Measurements from ENCODE around the gene ITGA2B. TPM values are rescaled to one million over a fixed set of nuclear protein-coding genes. Genes with fewer than 3 reads are reported as not detected.
A peak's percentile ranks its signal among the peaks of the same experiment; 100 is the strongest.

The ITGA2B gene
- total and polyA plus RNA-seq, 2 of the 13 experiments (the other 11 are each of a cell fraction or from before 2014, with no cell fraction given), result 0.38 to 1.1 TPM

DNA sequence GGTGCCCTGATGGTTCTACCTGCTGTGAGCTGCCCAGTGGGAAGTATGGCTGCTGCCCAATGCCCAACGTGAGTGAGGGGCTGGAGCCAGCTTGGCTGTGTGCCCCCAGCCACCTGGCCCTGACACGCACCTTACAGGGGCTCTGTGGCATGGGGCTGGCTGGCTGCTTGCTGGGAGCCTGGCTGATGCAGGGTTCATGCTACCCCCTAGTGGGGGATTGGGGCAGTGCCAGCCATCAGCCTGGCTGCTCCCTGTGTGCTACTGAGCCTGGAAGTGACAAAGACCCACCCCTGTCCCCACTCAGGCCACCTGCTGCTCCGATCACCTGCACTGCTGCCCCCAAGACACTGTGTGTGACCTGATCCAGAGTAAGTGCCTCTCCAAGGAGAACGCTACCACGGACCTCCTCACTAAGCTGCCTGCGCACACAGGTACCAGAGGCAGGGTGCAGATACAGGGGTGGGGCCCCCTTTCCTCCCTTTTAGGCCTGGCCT is 38.7 kb downstream of the ITGA2B start (continued):
- peak; percentile 52 to 72; a peak in 2 of 4 replicates for TF ChIP-seq HMGXB4 (CRISPR knock-in tag; IDR thresholded peaks at IDR 0.05; ENCODE audit: borderline replicate concordance in 1 of 2, low read depth in 1 of 2)
- no peak for TF ChIP-seq ZNF510 (CRISPR knock-in tag; IDR thresholded peaks at IDR 0.05; ENCODE audit: low read depth)
- TF ChIP-seq ZNF567 (CRISPR knock-in tag; IDR thresholded peaks at IDR 0.05; ENCODE audit: borderline replicate concordance), result no peak
- TF ChIP-seq ZNF225 (CRISPR knock-in tag; IDR thresholded peaks at IDR 0.05), result 0 out of 2 replicates have a peak, but pooled peaks have one; percentile 45
- no peak for TF ChIP-seq TMF1 (CRISPR knock-in tag; IDR thresholded peaks at IDR 0.05; ENCODE audit: low read depth)
- TF ChIP-seq, protein P1, sequence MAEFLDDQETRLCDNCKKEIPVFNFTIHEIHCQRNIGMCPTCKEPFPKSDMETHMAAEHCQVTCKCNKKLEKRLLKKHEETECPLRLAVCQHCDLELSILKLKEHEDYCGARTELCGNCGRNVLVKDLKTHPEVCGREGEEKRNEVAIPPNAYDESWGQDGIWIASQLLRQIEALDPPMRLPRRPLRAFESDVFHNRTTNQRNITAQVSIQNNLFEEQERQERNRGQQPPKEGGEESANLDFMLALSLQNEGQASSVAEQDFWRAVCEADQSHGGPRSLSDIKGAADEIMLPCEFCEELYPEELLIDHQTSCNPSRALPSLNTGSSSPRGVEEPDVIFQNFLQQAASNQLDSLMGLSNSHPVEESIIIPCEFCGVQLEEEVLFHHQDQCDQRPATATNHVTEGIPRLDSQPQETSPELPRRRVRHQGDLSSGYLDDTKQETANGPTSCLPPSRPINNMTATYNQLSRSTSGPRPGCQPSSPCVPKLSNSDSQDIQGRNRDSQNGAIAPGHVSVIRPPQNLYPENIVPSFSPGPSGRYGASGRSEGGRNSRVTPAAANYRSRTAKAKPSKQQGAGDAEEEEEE (CRISPR knock-in tag; IDR thresholded peaks at IDR 0.05; ENCODE audit: borderline replicate concordance), result 0 out of 2 replicates have a peak, but pooled peaks have one; percentile 63
- TF ChIP-seq ZNF746 (CRISPR knock-in tag; IDR thresholded peaks at IDR 0.05), result no peak
- TF ChIP-seq, protein P2, sequence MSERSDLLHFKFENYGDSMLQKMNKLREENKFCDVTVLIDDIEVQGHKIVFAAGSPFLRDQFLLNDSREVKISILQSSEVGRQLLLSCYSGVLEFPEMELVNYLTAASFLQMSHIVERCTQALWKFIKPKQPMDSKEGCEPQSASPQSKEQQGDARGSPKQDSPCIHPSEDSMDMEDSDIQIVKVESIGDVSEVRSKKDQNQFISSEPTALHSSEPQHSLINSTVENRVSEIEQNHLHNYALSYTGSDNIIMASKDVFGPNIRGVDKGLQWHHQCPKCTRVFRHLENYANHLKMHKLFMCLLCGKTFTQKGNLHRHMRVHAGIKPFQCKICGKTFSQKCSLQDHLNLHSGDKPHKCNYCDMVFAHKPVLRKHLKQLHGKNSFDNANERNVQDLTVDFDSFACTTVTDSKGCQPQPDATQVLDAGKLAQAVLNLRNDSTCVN (CRISPR knock-in tag; IDR thresholded peaks at IDR 0.05; ENCODE audit: borderline replicate concordance), result 0 out of 2 replicates have a peak, but pooled peaks have one; percentile 17
- TF ChIP-seq ZNF761 (CRISPR knock-in tag; conservative IDR thresholded peaks at IDR 0.05), result no peak
- no peak for TF ChIP-seq SATB2 (CRISPR knock-in tag; IDR thresholded peaks at IDR 0.05)
- TF ChIP-seq CBFB (CRISPR knock-in tag; IDR thresholded peaks at IDR 0.05), result peak; percentile 39; the same call in 1 of the 2 replicates
- no peak for TF ChIP-seq STAT5B (CRISPR knock-in tag; IDR thresholded peaks at IDR 0.05)
- TF ChIP-seq TSC22D2 (CRISPR knock-in tag; IDR thresholded peaks at IDR 0.05; ENCODE audit: borderline replicate concordance), result 0 out of 2 replicates have a peak, but pooled peaks have one; percentile 47
- TF ChIP-seq MED1 (CRISPR knock-in tag; IDR thresholded peaks at IDR 0.05), result peak; percentile 38; the same call in 1 of the 2 replicates
- no peak for TF ChIP-seq PITX1 (CRISPR knock-in tag; IDR thresholded peaks at IDR 0.05)
- TF ChIP-seq GMEB1 (CRISPR knock-in tag; IDR thresholded peaks at IDR 0.05; ENCODE audit: borderline replicate concordance), result no peak
- no peak for TF ChIP-seq TOPORS (CRISPR knock-in tag; IDR thresholded peaks at IDR 0.05)
- no peak for TF ChIP-seq LBX2 (CRISPR knock-in tag; IDR thresholded peaks at IDR 0.05; ENCODE audit: borderline replicate concordance)
- TF ChIP-seq XRCC5 (optimal IDR thresholded peaks at IDR 0.05; ENCODE audit: low read length), result peak; percentile 88
- TF ChIP-seq ZBTB38 (CRISPR knock-in tag; IDR thresholded peaks at IDR 0.05), result peak; percentile 60; the same call in 1 of the 2 replicates
- TF ChIP-seq, protein P3, sequence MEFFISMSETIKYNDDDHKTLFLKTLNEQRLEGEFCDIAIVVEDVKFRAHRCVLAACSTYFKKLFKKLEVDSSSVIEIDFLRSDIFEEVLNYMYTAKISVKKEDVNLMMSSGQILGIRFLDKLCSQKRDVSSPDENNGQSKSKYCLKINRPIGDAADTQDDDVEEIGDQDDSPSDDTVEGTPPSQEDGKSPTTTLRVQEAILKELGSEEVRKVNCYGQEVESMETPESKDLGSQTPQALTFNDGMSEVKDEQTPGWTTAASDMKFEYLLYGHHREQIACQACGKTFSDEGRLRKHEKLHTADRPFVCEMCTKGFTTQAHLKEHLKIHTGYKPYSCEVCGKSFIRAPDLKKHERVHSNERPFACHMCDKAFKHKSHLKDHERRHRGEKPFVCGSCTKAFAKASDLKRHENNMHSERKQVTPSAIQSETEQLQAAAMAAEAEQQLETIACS (CRISPR knock-in tag; IDR thresholded peaks at IDR 0.05), result peak; percentile 55
- TF ChIP-seq ZFP62 (CRISPR knock-in tag; IDR thresholded peaks at IDR 0.05), result no peak
